ENCODE measurements around the gene CLIC4. TPM values are rescaled to one million over a fixed set of nuclear protein-coding genes. Genes with fewer than 3 reads are reported as not detected.
A peak's percentile ranks its signal among the peaks of the same experiment; 100 is the strongest.

The CLIC4 gene
- total RNA-seq, 1 experiment from 2014 or later, result 242 TPM

- H3K36me3 Mint-ChIP-seq (ENCODE audit: insufficient read depth, unreplicated experiment), result no peaks in the 10 kb centered on the region
- intact Hi-C loops (cut with micrococcal nuclease), result no loop called here
- no TSS peak for BruUV-seq (replicated peaks)
- H3K9me3 Mint-ChIP-seq (ENCODE audit: unreplicated experiment), result no peaks in the 10 kb centered on the region
- no peaks in the 10 kb centered on the region for H3K4me1 Mint-ChIP-seq (ENCODE audit: insufficient read depth, unreplicated experiment)
- DNase-seq (ENCODE audit: unreplicated experiment), result no peak
- ChIA-PET POLR2A (no interaction called here), CTCF (no interaction called here)
- no peak overlapping the region for H3K27ac Mint-ChIP-seq (ENCODE audit: low read depth, unreplicated experiment)
- TF ChIP-seq CTCF (IDR thresholded peaks at IDR 0.05; ENCODE audit: unreplicated experiment), result no peak
- H3K27me3 Mint-ChIP-seq (ENCODE audit: insufficient read depth, unreplicated experiment), result no peaks in the 10 kb centered on the region
- no peak overlapping the region for H3K4me3 Mint-ChIP-seq (ENCODE audit: unreplicated experiment)
Measured at GRCh38 chr1:24865587-24865986, 120.3 kb downstream of the CLIC4 start.

- BruUV-seq (replicated peaks), result no TSS peak
- CTCF ChIA-PET, result no interaction called here
- Mint-ChIP-seq H3K9me3 (ENCODE audit: unreplicated experiment) (no peaks in the 10 kb centered on the region), H3K4me3 (ENCODE audit: unreplicated experiment) (no peak overlapping the region), H3K4me1 (ENCODE audit: insufficient read depth, unreplicated experiment) (no peaks in the 10 kb centered on the region), H3K36me3 (ENCODE audit: insufficient read depth, unreplicated experiment) (no peaks in the 10 kb centered on the region), H3K27me3 (ENCODE audit: insufficient read depth, unreplicated experiment) (no peaks in the 10 kb centered on the region), H3K27ac (ENCODE audit: low read depth, unreplicated experiment) (no peak overlapping the region)
- POLR2A ChIA-PET, result no interaction called here
- TF ChIP-seq CTCF (IDR thresholded peaks at IDR 0.05; ENCODE audit: unreplicated experiment), result no peak
- intact Hi-C loops (cut with micrococcal nuclease), result no loop called here
- DNase-seq (ENCODE audit: unreplicated experiment), result peak; percentile 33
Measured at GRCh38 chr1:24866211-24867083, 121.2 kb downstream of the CLIC4 start.

GRCh38 chr1:24867084-24867870 lies 122.0 kb downstream of the CLIC4 start:
- no peaks in the 10 kb centered on the region for H3K27me3 Mint-ChIP-seq (ENCODE audit: insufficient read depth, unreplicated experiment)
- intact Hi-C loops (cut with micrococcal nuclease), result no loop called here
- no TSS peak for BruUV-seq (replicated peaks)
- CTCF ChIA-PET, result interaction anchor here (0.6 to 1.6 kb wide), 4 partner anchors 20 to 337 kb away, joined by 3 to 9 read pairs (median 3); no protein-coding TSS in a partner anchor
- no peak for TF ChIP-seq CTCF (IDR thresholded peaks at IDR 0.05; ENCODE audit: unreplicated experiment)
- no peaks in the 10 kb centered on the region for H3K36me3 Mint-ChIP-seq (ENCODE audit: insufficient read depth, unreplicated experiment)
- H3K4me3 Mint-ChIP-seq (ENCODE audit: unreplicated experiment), result no peak overlapping the region
- POLR2A ChIA-PET, result interaction anchor here (0.5 to 1.1 kb wide), 2 partner anchors 20 to 637 kb away, joined by 3 to 4 read pairs; no protein-coding TSS in a partner anchor
- no peaks in the 10 kb centered on the region for H3K9me3 Mint-ChIP-seq (ENCODE audit: unreplicated experiment)
- DNase-seq (ENCODE audit: unreplicated experiment), result no peak
- H3K4me1 Mint-ChIP-seq (ENCODE audit: insufficient read depth, unreplicated experiment), result no peaks in the 10 kb centered on the region
- H3K27ac Mint-ChIP-seq (ENCODE audit: low read depth, unreplicated experiment), result no peak overlapping the region

Measured in MCF 10A (cell line).